ENCODE results near the gene HACE1.
A peak's percentile ranks its signal among the peaks of the same experiment; 100 is the strongest.

The HACE1 gene

GRCh38 chr6:104799134-104799657 lies 60.5 kb downstream of the HACE1 start:
- in situ Hi-C loops (cut with HindIII; ENCODE audit: low sequenced_read_pairs), result no loop called here
- no peak overlapping the region for H3K4me3 ChIP-seq (ENCODE audit: low read depth, low read length)
- DNase-seq (ENCODE audit: low read depth), result no peak
- TF ChIP-seq CTCF (IDR thresholded peaks at IDR 0.05; ENCODE audit: low read depth, low read length, missing control alignments), result no peak

- no peak for TF ChIP-seq CTCF (IDR thresholded peaks at IDR 0.05; ENCODE audit: low read depth, low read length, missing control alignments)
- H3K4me3 ChIP-seq (ENCODE audit: low read depth, low read length), result no peak overlapping the region
- no peak for DNase-seq (ENCODE audit: low read depth)
- in situ Hi-C loops (cut with HindIII; ENCODE audit: low sequenced_read_pairs), result no loop called here
These were observed 63.5 kb downstream of the HACE1 start for GRCh38 chr6:104796031-104796785.

- no peak overlapping the region for H3K4me3 ChIP-seq (ENCODE audit: low read depth, low read length)
- no peak for DNase-seq (ENCODE audit: low read depth)
- no peak for TF ChIP-seq CTCF (IDR thresholded peaks at IDR 0.05; ENCODE audit: low read depth, low read length, missing control alignments)
- in situ Hi-C loops (cut with HindIII; ENCODE audit: low sequenced_read_pairs), result no loop called here
These were observed 64.4 kb downstream of the HACE1 start for GRCh38 chr6:104795363-104795762.

- no peak overlapping the region for H3K4me3 ChIP-seq (ENCODE audit: low read depth, low read length)
- no peak for TF ChIP-seq CTCF (IDR thresholded peaks at IDR 0.05; ENCODE audit: low read depth, low read length, missing control alignments)
- peak; percentile 39 for DNase-seq (ENCODE audit: low read depth)
- in situ Hi-C loops (cut with HindIII; ENCODE audit: low sequenced_read_pairs), result no loop called here
These were observed 69.9 kb downstream of the HACE1 start for GRCh38 chr6:104789770-104790190.

GRCh38 chr6:104788400-104788799 lies 71.3 kb downstream of the HACE1 start:
- in situ Hi-C loops (cut with HindIII; ENCODE audit: low sequenced_read_pairs), result no loop called here
- H3K4me3 ChIP-seq (ENCODE audit: low read depth, low read length), result no peak overlapping the region
- no peak for TF ChIP-seq CTCF (IDR thresholded peaks at IDR 0.05; ENCODE audit: low read depth, low read length, missing control alignments)
- DNase-seq (ENCODE audit: low read depth), result no peak

GRCh38 chr6:104787305-104787704 lies 72.4 kb downstream of the HACE1 start:
- no peak for DNase-seq (ENCODE audit: low read depth)
- in situ Hi-C loops (cut with HindIII; ENCODE audit: low sequenced_read_pairs), result no loop called here
- TF ChIP-seq CTCF (IDR thresholded peaks at IDR 0.05; ENCODE audit: low read depth, low read length, missing control alignments), result no peak
- no peak overlapping the region for H3K4me3 ChIP-seq (ENCODE audit: low read depth, low read length)
